GM12801 (cell line): ENCODE measurements around the gene SEMA6B.

Experiments used
- TF ChIP-seq, protein P1 (sequence below): IDR thresholded peaks from one replicate; pipeline ENCODE4 v1.5.1; 2011; ENCODE audit warnings: control low read depth; ENCODE audit not compliant: insufficient read length; ENCODE audit errors: extremely low read depth

The SEMA6B gene

DNA sequence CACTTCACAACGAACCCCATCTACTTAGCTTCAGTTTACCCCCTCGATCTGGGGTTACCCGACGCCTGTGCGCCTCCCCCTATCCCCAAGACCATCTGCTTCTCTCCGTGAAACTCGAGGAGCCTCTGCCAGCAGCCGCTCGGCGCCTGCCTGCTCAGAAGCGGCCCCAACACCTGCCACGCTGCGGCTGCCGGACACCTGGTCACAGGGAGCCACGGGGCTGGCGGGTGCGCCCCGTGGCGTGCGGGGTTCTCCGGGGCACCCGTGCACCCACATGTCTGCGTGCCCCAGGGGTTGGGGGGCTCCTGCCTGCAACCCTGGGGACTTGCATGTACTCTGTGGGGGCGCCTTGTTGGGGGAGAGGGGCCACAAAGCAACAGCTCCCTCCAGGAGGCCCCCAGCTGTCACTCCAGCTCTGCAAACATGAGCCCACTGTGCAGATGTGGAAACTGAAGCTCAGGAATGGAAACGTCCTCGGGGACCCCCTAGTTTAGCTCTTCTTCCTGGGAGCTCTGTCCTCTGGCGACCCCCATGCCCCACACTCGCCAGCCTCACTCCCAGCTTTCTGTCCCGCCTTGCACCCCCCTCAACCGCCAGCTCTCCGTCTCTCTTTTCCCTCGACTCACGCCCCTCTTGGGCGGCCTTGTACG is 7.0 kb upstream of the SEMA6B start:
- TF ChIP-seq, protein P1, sequence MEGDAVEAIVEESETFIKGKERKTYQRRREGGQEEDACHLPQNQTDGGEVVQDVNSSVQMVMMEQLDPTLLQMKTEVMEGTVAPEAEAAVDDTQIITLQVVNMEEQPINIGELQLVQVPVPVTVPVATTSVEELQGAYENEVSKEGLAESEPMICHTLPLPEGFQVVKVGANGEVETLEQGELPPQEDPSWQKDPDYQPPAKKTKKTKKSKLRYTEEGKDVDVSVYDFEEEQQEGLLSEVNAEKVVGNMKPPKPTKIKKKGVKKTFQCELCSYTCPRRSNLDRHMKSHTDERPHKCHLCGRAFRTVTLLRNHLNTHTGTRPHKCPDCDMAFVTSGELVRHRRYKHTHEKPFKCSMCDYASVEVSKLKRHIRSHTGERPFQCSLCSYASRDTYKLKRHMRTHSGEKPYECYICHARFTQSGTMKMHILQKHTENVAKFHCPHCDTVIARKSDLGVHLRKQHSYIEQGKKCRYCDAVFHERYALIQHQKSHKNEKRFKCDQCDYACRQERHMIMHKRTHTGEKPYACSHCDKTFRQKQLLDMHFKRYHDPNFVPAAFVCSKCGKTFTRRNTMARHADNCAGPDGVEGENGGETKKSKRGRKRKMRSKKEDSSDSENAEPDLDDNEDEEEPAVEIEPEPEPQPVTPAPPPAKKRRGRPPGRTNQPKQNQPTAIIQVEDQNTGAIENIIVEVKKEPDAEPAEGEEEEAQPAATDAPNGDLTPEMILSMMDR: no peak

DNA sequence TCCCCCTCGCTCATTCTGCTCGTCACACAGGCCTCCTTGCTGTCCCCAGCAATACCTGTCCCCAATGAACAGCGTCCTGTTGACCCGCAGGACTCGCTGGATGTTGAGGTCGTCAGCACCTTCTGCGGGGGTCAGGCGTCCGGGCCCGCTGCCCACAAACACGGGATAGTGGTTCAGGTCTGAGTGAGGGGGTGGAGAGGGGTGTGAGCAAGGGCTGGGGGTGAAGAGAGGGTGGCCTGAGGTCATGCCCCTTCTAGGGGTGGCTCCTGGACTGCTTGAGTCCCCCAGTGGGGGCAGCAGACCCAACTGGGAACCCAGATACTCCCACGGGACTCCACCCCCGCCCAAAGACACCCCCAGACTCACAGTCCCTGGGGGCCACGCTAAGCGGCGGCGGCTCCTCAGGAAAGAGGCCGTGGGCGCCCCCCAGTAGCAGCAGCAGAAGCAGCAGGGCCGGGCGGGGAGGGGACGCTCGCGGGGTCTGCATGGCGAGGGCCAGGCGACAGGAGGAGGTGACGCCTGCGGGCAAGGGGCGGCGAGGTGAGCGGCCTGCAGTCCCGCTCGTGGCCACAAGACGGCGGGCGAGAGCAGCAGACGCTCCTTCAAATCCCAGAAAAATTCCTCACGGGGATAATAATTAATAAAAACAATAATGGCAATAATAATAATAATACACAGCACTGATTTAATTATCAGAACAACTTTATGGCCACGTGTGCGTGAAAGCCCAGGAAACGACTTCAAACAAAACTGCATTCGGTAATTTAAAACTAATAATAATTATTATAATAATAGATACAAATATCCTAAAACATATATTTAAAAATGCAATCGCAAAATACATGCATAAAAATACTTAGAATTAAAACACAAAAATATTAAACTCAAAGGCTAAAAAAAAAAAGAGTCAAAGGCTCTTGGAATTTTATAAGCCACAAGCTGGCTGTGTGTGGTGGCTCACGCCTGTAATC is 1.2 kb downstream of the SEMA6B start:
- TF ChIP-seq, protein P1: peak; percentile 49

DNA sequence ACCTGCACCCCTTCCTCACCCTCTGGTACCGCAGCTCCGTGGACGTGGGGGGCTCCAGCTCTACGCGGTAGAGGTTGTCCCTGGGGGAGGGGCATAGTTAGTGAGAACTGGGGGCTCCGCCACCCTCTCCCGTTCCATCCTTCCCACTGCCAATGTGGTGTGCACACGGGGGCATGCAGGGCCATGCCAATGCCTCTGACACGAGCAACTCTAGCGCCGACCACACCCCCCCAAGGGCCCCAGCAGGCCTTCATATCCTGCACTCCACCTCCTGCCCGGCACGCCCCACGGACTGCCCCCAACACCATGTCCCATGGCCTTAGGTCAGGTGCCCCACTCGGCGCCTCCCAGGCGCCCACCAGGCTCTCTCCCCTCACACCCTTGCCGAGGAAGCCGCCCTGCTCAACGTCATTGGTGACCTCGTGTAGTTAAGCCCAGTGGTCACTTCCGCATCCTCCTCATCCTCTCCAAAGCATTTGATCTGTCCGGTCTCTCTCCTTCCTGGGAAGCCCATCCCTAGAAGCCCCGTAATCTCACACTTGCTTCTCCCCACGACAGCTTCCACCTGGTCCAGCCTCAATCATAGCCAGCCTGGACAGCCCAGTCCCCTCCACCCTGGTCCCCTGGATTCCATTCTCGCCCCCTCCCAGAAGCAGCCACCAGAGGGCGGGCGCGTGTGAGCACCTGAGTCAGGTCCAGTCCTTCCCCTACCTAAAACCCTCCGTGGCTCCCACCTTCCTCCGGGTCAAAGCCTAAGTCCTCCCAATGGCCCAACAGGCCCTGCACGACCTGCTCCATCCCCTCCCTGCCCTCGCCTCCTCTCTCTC is 2.1 kb downstream of the SEMA6B start:
- TF ChIP-seq, protein P1: no peak

DNA sequence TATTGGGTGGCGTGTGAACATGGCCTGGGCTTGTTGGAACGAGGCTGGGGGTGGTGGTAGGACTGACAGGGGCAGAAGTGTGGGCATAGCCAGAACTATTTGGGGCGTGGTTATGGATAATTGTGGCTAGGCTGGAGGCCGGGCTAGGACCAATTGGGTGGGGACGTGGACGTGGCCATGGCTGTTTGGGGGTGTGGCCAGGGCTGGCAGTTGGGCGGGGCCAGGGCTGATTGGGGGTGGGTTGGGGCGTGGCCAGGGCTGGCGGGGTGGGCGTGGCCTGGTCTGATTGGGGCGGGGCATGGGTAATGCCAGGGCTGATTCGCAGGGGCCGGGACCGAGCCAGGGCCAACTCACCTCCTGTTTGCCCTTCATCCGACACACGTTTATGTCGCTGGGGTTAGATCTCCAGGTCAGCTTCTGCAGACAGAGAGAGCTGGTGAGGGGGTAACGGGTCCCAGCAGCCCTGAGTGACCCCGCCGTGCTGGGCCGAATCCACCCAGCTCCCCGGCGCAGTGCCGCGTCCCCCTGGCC is 2.8 kb downstream of the SEMA6B start:
- TF ChIP-seq, protein P1: no peak

DNA sequence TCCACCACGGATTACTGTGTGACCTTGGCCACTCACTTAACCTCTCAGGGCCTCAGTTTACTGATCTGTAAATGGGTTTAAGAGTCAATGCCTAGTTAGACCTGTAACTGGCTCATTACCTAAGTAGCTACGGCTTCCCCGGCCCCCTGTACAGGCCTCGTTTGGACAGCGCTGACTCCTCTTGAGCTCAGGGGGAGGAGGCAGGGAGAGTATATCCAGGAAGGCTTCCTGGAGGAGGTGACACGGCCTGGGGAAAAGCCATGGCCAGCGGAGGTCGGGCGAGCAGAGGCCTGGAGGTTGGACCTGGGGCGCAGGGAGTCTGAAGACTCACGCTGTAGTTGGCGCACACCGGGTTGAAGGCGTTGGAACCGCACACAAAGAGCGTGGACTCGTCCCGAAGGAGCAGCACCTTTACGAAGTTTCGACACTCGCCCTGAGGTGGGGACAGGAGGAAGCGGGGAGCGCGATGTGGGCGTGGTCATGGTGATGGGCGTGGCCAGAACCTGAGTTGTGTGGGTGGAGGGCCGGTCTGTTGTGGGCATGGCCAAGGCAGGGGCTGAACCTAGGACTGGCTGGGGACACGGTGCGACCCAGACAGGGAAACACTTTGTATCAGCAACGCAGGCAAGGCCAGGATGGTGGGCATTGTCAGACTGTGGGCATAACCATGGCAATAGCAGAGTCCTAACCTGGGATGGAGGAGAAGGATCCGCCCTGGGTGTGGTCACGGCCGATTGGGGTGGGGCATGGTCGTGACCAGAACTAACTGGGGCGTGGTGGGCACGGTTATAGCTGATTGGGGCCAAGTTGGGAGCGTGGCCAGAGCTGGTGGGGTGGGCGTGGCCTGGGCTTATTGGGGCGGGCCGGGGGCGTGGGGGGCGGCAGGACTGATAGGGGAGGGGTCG is 3.6 kb downstream of the SEMA6B start:
- TF ChIP-seq, protein P1: no peak

DNA sequence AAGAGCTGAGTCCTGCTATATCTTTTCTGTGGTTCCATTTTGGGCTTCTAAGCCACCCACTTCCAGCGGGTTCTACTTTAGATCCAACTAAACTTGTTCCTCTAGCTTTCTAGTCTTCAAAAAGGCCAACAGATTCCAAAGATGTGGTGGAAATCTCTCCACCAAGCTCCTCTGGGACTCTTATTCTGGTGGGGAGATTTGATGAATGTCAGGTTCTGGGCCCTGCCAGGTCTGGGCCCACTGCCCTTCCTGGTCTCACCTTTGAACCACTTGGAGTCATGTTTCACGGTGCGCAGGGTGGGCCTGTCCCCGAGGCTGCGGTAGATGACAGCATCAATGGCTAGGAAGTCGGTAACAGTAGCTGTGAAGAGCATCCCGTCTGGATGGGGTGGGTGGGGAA is 4.8 kb downstream of the SEMA6B start:
- TF ChIP-seq, protein P1: no peak
